A549 treated with ZK216348 at 1 μM for 4 hours (cell line): ENCODE data around the gene ZNF121. TPM values are rescaled to one million over a fixed set of nuclear protein-coding genes. Genes with fewer than 3 reads are reported as not detected.

Experiments
- total RNA-seq: library from RNA; stranded (reverse); fragments of 200-300 nt; extraction: Qiagen RNA extraction; gene quantifications from 5 replicates; pipeline ENCODE4 v1.2.3, GENCODE V29; 2022; ENCODE audit warnings: low read depth

ZNF121 gene
- 3.2 to 4.6 TPM (median 3.5 TPM) in 5 replicates for total RNA-seq

DNA sequence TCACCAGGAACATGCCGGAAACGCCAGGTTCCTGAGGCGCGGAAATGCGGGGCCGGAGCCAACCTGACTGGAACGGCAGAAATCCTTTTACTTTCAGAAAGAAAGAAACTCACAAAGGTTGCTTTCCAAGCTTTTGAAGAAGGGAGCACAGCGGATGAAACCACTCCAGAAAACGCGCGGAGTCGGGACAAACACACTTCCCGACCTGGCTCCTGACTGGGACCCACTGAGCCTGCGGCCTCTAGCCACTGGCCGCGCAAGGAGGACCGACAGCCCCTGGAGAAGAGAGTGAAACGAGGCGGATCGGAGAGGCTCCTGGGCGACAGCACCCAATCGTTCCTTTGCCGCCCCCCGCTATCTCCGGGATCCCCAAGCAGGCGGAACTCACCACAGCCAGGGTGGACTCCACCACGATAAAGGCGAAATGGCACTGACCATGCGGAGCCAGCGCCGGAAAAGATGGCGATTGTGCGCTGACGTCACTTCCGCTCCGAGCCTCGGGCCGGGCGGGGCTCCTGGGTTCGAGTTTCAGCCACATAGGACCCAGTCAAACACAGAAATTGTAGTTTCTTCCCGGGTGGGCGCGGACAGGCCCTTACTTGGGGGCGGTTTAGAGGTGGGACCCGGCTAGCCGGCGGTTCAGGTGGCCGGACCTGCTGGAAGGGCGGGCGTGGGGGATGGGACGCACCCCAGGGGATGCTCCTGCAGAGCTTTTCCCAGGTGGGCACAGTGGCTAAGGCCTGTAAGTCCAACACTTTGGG is at the start of gene ZNF121:
Gene ZNF121 (minus strand): TSS at position 432 of the 761 bp plus-strand sequence. CDS start 16,407 bp downstream, outside the sequence.

DNA sequence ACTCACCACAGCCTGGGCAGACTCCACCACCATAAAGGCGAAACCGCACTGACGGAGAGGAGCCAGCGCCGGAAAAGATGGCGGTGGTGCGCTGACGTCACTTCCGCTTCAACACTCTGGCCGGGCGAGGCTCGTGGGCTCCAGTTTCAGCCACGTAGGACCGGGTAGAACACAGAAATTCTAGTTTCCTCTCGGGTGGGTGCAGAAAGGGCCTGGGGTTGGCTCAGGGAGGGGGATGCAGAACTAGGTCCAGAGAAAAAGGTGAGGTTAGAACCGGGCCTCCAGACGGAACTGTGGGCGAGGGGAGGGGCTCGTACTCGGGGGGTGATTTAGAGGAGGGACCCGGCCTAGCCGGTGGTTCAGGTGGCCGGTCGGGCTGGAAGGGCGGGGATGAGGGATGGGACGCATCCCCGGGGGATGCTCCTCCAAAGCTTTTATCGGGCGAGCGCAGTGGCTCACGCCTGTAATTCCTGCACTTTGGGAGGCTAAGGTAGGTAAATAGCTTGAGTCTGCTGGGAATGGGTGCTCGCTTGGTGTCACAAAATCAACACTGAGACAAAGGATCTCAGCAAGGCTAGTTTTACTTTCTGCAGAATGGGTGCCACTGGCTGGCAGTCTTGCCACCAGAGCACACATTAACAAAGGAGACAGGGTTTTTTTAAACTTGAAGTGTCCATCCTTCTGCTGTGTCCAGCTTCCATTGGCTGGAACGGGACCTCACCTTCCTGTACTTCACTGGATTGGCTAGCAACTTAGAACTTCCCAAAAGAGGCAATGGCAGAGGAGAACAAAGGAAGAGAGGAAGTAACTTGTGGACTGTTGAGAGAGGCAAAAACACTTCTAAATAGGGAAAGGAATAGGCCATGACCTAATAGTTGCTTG is 37.1 kb upstream of the ZNF121 start, which contains the start of gene ZNF561:
Gene ZNF561 (minus strand): TSS at position 77 of the 882 bp plus-strand sequence. CDS start 1,776 bp downstream, outside the sequence.

DNA sequence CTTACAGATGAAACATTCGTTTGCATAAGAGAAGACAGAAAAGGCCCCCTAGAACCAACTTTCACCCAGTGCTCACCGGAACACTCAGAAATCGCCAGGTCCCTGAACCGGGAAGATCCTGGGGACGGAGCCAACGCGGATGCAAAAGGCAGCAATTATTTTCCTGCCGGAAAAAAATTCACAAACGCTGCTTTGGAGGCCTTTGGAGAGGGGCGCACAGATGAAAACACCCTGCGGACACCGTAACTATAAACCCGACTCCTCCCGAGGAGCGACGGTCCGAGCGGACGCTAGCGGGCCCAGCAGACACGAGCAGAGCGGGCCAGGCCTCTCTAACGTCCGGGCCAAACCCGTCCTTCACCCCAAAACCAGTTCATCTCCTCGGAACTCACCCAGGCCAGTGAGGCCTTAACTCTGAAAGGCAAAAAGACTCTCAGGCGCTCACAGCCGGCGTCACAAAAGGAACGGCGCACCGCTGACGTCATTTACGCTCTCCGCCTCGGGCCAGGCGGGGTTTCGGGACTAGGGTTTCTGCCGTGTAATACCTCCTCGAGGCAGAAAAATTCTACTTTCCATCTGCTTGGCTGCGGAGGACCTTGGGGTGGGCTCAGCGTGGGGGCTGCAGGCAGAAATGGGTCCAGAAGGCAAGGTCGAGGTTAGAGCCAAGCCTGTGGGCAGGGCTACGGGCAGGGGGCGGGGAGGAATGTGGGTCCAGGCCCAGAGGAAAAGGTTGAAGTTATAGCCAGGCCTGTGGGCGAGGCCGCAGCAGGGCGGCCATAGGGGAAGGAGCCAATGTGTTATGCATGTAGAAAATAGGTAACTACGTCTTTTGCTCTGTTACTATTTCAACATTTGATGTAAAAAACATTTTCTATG is 45.9 kb downstream of the ZNF121 start, which contains the start of gene ZNF426:
Gene ZNF426 (minus strand): TSS at position 463 of the 876 bp plus-strand sequence. CDS start 2,413 bp downstream, outside the sequence.

Other genes with a start within 250 kb of the ZNF121 start
- 0.30 to 0.74 TPM (median 0.62 TPM) in 5 replicates for gene ZNF177, start 221.5 kb downstream of the ZNF121 start, total RNA-seq
- 3.6 to 4.3 TPM (median 4.0 TPM) in 5 replicates for gene ZNF266, start 148.9 kb downstream of the ZNF121 start, total RNA-seq
- gene ZNF560, start 85.9 kb downstream of the ZNF121 start, total RNA-seq, result not detected in 5 replicates
- gene ZNF426, start 45.9 kb downstream of the ZNF121 start, total RNA-seq, result 0.49 to 1.1 TPM (median 0.73 TPM) in 5 replicates
- gene ZNF561, start 36.7 kb upstream of the ZNF121 start, total RNA-seq, result 7.3 to 11.2 TPM (median 8.1 TPM) in 5 replicates
- gene ZNF562, start 90.6 kb upstream of the ZNF121 start, total RNA-seq, result 5.2 to 7.8 TPM (median 5.8 TPM) in 5 replicates
- gene ZNF846, start 184.2 kb upstream of the ZNF121 start, total RNA-seq, result 0.59 to 1.3 TPM (median 0.73 TPM) in 5 replicates
- 11.0 to 14.4 TPM (median 13.5 TPM) in 5 replicates for gene FBXL12, start 234.6 kb upstream of the ZNF121 start, total RNA-seq
- 369 to 472 TPM (median 396 TPM) in 5 replicates for gene UBL5, start 243.4 kb upstream of the ZNF121 start, total RNA-seq